GM19023 (cell line): Measurements from ENCODE around the gene TSC22D4.

Experiments
- ATAC-seq: cut with Tn5 transposase; IDR thresholded peaks from one replicate; pipeline ENCODE4 v1.9.1; 2021; ENCODE audit warnings: mild to moderate bottlenecking, moderate library complexity; ENCODE audit not compliant: unreplicated experiment

The TSC22D4 gene

GRCh38 chr7:100430493-100431285 is 48.3 kb downstream of the TSC22D4 start:
- ATAC-seq, result no peak

- peak; percentile 42 for ATAC-seq
Measured at GRCh38 chr7:100429637-100430492, 49.1 kb downstream of the TSC22D4 start, which contains the start of gene MEPCE. Gene MEPCE, plus strand, starts transcription at chr7:100429831. Its CDS starts 188 bp downstream, at chr7:100430019.

GRCh38 chr7:100428967-100429636 is 49.9 kb downstream of the TSC22D4 start:
- ATAC-seq, result peak; percentile 47

- peak; percentile 39 for ATAC-seq
Measured at GRCh38 chr7:100428199-100428966, 50.6 kb downstream of the TSC22D4 start, which contains the start of gene ZCWPW1. Gene ZCWPW1, minus strand, starts transcription at chr7:100428703. Its CDS starts 8,054 bp downstream, at chr7:100420649.

- ATAC-seq, result no peak
Measured at GRCh38 chr7:100427762-100428198, 51.2 kb downstream of the TSC22D4 start.

- ATAC-seq, result no peak
Measured at GRCh38 chr7:100426516-100426915, 52.5 kb downstream of the TSC22D4 start.

- ATAC-seq, result no peak
Measured at GRCh38 chr7:100425347-100425746, 53.7 kb downstream of the TSC22D4 start.

GRCh38 chr7:100423315-100423714 is 55.7 kb downstream of the TSC22D4 start:
- ATAC-seq, result no peak

GRCh38 chr7:100419660-100420226 is 59.3 kb downstream of the TSC22D4 start:
- no peak for ATAC-seq

GRCh38 chr7:100418930-100419659 is 59.9 kb downstream of the TSC22D4 start:
- no peak for ATAC-seq
